K562 (cell line): ENCODE measurements around the gene GINS2. TPM values are rescaled to one million over a fixed set of nuclear protein-coding genes. Genes with fewer than 3 reads are reported as not detected.

ENCODE experiments used
- FOXA1 ChIP-seq: fragments of 450-650 bp; IDR thresholded peaks from 2 replicates; pipeline ENCODE4 v1.6.1; 2016; ENCODE audit warnings: mild to moderate bottlenecking, borderline replicate concordance
- KLF6 ChIP-seq: fragments of 250-450 bp; sonication (Bioruptor Pico); IDR thresholded peaks from 2 replicates; pipeline ENCODE4 v1.4.0; 2020; ENCODE audit warnings: mild to moderate bottlenecking, moderate library complexity, borderline replicate concordance
- SLC30A9 ChIP-seq: fragments of 250-450 bp; sonication (Bioruptor Pico); IDR thresholded peaks from 2 replicates; pipeline ENCODE4 v1.8.0; 2022; ENCODE audit warnings: mild to moderate bottlenecking, moderate library complexity
- SMARCC2 ChIP-seq: fragments of 450-650 bp; IDR thresholded peaks from 2 replicates; pipeline ENCODE4 v1.6.1; 2017; ENCODE audit warnings: antibody characterized with exemption, moderate library complexity, mild to moderate bottlenecking, low read depth
- SRF ChIP-seq, 2 experiments: fragments of 250-450, 450-650 bp in 1 of 2; sonication (Bioruptor Pico) in 1 of 2; sonication (generic) in 1 of 2; formaldehyde crosslinking; IDR thresholded peaks; 2 replicates each; pipeline versions ENCODE4 v1.5.0 to v1.5.1; 2020 to 2022; ENCODE audit warnings: mild to moderate bottlenecking in 1 of 2, missing genetic modification reagents in 1 of 2
- ZC3H8 ChIP-seq: fragments of 450-650 bp; IDR thresholded peaks from 2 replicates; pipeline ENCODE4 v1.6.1; 2017
- ZFP30 ChIP-seq: fragments of 250-450 bp; sonication (Bioruptor Pico); IDR thresholded peaks from 2 replicates; pipeline ENCODE4 v1.8.0; 2022; ENCODE audit warnings: moderate library complexity, mild to moderate bottlenecking, inconsistent platforms, borderline replicate concordance
- polyA plus RNA-seq, 8 experiments: library from polyadenylated mRNA; depleted of rRNA in 4 of 8; stranded (reverse) in 5 of 8; unstranded in 3 of 8; fragments of >200 nt; fragmentation: Nextera tagmentation in 2 of 8; fragmentation: Illumina TruSeq in 1 of 8; extraction: Ambion mirVana in 2 of 8; extraction: Trizol in 1 of 8; gene quantifications; 2 replicates each; pipeline versions ENCODE4 v1.2.1 to v1.2.3, GENCODE V29; 2011 to 2014; ENCODE audit warnings: inconsistent platforms in 1 of 8, missing spikeins in 1 of 8
- total RNA-seq, 7 experiments: library from RNA; depleted of rRNA in 6 of 7; stranded (reverse); fragments of >200 nt in 6 of 7; fragmentation: Illumina TruSeq in 2 of 7; extraction: Trizol in 2 of 7; gene quantifications; 2 replicates each; pipeline versions ENCODE4 v1.2.1 to v1.2.3, GENCODE V29; 2011 to 2021; ENCODE audit warnings: low replicate concordance in 1 of 7
- TF ChIP-seq, protein P1 (sequence below), 3 experiments: fragments of 200-800 bp in 1 of 3; fragments of 250-450 bp in 1 of 3; fragments of 450-650 bp in 1 of 3; sonication (Bioruptor Pico) in 1 of 3; sonication (Bioruptor generic) in 1 of 3; formaldehyde crosslinking in 1 of 3; IDR thresholded peaks; 2 replicates each; pipeline versions ENCODE4 v1.6.1 to v1.8.0; 2016 to 2022; ENCODE audit warnings: mild to moderate bottlenecking in 2 of 3, missing genetic modification characterization in 2 of 3, missing compliant biosample characterization in 1 of 3, moderate library complexity in 1 of 3
- TF ChIP-seq, protein P2 (sequence below): fragments of 450-650 bp; IDR thresholded peaks from 2 replicates; pipeline ENCODE4 v1.6.1; 2016; ENCODE audit warnings: missing biosample characterization, missing genetic modification characterization
- TF ChIP-seq, protein P3 (sequence below): fragments of 250-450 bp; sonication (Bioruptor Pico); IDR thresholded peaks from 2 replicates; pipeline ENCODE4 v1.4.0; 2020
- TF ChIP-seq, protein P4 (sequence below): fragments of 450-650 bp; IDR thresholded peaks from 2 replicates; pipeline ENCODE4 v1.6.1; 2017; ENCODE audit warnings: antibody characterized with exemption
- TF ChIP-seq, protein P5 (sequence below): fragments of 250-450 bp; sonication (Bioruptor Pico); IDR thresholded peaks from 2 replicates; pipeline ENCODE4 v1.8.0; 2021; ENCODE audit warnings: moderate library complexity, mild to moderate bottlenecking, inconsistent platforms

GINS2 gene
- total and polyA plus RNA-seq, 9 of the 15 experiments (the other 6 are each of a cell fraction or from before 2014, with no cell fraction given) = 40.4 to 76.2 (median 44.6) TPM

DNA sequence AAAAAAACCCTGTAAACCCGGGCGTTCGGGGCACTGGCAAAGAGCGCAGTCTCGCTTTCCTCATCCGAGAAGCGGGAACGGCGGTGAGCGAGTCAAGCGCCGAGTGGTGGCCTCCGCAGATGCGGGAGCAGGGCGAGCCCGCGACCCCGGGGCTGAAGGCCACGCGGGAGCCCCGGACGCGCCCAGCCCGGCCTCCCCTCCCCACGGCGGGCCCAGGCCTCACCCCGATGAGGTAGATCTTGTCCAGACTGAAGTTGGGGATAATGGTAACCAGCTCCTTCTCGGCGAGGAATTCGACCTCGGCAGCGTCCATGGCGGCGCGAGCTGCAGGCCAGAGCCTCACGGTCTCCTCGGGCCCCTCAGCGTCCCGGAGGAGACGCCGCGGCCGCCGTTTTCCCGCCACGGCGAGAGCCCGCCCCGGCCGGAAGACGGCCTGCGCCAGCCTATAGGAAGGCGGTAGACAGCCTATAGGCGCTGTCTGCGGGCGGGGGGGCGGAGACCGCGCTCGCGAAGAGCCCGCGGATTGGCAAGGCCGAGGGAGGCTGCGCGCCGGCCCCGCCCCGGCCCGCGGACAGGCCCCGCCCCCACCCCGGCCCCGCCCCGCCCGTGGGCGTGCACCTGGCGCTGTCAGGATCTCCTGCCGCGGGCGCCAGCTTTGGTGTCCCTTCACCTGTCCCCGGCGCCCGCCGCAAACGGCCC is at the start of gene GINS2 (continued):
- TF ChIP-seq, protein P1, sequence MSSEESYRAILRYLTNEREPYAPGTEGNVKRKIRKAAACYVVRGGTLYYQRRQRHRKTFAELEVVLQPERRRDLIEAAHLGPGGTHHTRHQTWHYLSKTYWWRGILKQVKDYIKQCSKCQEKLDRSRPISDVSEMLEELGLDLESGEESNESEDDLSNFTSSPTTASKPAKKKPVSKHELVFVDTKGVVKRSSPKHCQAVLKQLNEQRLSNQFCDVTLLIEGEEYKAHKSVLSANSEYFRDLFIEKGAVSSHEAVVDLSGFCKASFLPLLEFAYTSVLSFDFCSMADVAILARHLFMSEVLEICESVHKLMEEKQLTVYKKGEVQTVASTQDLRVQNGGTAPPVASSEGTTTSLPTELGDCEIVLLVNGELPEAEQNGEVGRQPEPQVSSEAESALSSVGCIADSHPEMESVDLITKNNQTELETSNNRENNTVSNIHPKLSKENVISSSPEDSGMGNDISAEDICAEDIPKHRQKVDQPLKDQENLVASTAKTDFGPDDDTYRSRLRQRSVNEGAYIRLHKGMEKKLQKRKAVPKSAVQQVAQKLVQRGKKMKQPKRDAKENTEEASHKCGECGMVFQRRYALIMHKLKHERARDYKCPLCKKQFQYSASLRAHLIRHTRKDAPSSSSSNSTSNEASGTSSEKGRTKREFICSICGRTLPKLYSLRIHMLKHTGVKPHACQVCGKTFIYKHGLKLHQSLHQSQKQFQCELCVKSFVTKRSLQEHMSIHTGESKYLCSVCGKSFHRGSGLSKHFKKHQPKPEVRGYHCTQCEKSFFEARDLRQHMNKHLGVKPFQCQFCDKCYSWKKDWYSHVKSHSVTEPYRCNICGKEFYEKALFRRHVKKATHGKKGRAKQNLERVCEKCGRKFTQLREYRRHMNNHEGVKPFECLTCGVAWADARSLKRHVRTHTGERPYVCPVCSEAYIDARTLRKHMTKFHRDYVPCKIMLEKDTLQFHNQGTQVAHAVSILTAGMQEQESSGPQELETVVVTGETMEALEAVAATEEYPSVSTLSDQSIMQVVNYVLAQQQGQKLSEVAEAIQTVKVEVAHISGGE (CRISPR knock-in tag; IDR thresholded peaks at IDR 0.05) = no peak
- TF ChIP-seq, protein P2, sequence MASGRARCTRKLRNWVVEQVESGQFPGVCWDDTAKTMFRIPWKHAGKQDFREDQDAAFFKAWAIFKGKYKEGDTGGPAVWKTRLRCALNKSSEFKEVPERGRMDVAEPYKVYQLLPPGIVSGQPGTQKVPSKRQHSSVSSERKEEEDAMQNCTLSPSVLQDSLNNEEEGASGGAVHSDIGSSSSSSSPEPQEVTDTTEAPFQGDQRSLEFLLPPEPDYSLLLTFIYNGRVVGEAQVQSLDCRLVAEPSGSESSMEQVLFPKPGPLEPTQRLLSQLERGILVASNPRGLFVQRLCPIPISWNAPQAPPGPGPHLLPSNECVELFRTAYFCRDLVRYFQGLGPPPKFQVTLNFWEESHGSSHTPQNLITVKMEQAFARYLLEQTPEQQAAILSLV (tag) = no peak
- TF ChIP-seq ZC3H8 (no peak), KLF6 (CRISPR knock-in tag) (no peak), SRF (CRISPR knock-in tag; IDR thresholded peaks at IDR 0.05) (peak in 1 of 2 experiments; percentile 60; a peak in 2 of 4 replicates), SLC30A9 (CRISPR knock-in tag) (no peak), SMARCC2 (no peak), FOXA1 (no peak), ZFP30 (CRISPR knock-in tag) (no peak)
- TF ChIP-seq, protein P3, sequence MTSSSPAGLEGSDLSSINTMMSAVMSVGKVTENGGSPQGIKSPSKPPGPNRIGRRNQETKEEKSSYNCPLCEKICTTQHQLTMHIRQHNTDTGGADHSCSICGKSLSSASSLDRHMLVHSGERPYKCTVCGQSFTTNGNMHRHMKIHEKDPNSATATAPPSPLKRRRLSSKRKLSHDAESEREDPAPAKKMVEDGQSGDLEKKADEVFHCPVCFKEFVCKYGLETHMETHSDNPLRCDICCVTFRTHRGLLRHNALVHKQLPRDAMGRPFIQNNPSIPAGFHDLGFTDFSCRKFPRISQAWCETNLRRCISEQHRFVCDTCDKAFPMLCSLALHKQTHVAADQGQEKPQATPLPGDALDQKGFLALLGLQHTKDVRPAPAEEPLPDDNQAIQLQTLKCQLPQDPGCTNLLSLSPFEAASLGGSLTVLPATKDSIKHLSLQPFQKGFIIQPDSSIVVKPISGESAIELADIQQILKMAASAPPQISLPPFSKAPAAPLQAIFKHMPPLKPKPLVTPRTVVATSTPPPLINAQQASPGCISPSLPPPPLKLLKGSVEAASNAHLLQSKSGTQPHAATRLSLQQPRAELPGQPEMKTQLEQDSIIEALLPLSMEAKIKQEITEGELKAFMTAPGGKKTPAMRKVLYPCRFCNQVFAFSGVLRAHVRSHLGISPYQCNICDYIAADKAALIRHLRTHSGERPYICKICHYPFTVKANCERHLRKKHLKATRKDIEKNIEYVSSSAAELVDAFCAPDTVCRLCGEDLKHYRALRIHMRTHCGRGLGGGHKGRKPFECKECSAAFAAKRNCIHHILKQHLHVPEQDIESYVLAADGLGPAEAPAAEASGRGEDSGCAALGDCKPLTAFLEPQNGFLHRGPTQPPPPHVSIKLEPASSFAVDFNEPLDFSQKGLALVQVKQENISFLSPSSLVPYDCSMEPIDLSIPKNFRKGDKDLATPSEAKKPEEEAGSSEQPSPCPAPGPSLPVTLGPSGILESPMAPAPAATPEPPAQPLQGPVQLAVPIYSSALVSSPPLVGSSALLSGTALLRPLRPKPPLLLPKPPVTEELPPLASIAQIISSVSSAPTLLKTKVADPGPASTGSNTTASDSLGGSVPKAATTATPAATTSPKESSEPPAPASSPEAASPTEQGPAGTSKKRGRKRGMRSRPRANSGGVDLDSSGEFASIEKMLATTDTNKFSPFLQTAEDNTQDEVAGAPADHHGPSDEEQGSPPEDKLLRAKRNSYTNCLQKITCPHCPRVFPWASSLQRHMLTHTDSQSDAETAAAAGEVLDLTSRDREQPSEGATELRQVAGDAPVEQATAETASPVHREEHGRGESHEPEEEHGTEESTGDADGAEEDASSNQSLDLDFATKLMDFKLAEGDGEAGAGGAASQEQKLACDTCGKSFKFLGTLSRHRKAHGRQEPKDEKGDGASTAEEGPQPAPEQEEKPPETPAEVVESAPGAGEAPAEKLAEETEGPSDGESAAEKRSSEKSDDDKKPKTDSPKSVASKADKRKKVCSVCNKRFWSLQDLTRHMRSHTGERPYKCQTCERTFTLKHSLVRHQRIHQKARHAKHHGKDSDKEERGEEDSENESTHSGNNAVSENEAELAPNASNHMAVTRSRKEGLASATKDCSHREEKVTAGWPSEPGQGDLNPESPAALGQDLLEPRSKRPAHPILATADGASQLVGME = no peak
- TF ChIP-seq, protein P4, sequence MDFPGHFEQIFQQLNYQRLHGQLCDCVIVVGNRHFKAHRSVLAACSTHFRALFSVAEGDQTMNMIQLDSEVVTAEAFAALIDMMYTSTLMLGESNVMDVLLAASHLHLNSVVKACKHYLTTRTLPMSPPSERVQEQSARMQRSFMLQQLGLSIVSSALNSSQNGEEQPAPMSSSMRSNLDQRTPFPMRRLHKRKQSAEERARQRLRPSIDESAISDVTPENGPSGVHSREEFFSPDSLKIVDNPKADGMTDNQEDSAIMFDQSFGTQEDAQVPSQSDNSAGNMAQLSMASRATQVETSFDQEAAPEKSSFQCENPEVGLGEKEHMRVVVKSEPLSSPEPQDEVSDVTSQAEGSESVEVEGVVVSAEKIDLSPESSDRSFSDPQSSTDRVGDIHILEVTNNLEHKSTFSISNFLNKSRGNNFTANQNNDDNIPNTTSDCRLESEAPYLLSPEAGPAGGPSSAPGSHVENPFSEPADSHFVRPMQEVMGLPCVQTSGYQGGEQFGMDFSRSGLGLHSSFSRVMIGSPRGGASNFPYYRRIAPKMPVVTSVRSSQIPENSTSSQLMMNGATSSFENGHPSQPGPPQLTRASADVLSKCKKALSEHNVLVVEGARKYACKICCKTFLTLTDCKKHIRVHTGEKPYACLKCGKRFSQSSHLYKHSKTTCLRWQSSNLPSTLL = no peak
- TF ChIP-seq, protein P5, sequence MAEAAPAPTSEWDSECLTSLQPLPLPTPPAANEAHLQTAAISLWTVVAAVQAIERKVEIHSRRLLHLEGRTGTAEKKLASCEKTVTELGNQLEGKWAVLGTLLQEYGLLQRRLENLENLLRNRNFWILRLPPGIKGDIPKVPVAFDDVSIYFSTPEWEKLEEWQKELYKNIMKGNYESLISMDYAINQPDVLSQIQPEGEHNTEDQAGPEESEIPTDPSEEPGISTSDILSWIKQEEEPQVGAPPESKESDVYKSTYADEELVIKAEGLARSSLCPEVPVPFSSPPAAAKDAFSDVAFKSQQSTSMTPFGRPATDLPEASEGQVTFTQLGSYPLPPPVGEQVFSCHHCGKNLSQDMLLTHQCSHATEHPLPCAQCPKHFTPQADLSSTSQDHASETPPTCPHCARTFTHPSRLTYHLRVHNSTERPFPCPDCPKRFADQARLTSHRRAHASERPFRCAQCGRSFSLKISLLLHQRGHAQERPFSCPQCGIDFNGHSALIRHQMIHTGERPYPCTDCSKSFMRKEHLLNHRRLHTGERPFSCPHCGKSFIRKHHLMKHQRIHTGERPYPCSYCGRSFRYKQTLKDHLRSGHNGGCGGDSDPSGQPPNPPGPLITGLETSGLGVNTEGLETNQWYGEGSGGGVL (CRISPR knock-in tag) = no peak
